GM18505 (cell line): ENCODE measurements around the gene RGS12.

Experiments
- ATAC-seq: cut with Tn5 transposase; IDR thresholded peaks from one replicate; pipeline ENCODE4 v1.9.1; 2021; ENCODE audit not compliant: unreplicated experiment
- POLR2A ChIP-seq: IDR thresholded peaks from 4 replicates; pipeline ENCODE4 v1.6.1; 2011; ENCODE audit warnings: borderline replicate concordance; ENCODE audit not compliant: insufficient read depth, insufficient read length; ENCODE audit errors: extremely low read depth

RGS12 gene

DNA sequence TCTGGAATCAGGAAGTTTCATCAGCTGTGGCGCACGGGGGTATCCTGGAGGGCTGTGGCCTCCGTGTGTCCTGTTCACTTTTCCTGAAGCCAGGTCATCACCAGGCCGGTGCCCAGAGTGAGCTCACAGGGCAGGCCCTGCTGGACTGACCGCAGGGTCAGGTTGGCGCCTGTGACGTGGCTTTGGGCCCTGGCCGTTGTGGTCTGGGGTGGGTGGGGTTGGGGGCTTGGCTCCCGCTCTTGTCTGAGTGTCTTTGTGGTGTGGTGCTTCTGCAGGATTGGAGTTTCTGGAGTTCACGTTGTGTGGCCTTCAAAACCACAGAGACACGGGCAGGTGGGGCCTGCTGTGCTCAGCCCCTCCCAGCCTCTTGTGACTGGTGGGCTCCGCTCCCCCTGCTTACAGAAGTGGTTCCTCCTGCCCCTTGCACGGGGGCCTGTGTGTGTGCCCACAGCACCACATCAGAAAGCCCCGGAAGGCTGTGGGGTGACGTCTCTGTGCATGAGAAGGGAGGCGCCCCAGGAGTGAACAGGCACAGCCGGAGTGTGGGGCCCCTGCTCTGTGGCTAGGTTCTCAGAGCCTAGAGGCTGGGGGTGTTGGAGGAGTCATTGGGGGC lies 9.5 kb downstream of the RGS12 start:
- no peak for TF ChIP-seq POLR2A
- peak; percentile 60 for ATAC-seq

DNA sequence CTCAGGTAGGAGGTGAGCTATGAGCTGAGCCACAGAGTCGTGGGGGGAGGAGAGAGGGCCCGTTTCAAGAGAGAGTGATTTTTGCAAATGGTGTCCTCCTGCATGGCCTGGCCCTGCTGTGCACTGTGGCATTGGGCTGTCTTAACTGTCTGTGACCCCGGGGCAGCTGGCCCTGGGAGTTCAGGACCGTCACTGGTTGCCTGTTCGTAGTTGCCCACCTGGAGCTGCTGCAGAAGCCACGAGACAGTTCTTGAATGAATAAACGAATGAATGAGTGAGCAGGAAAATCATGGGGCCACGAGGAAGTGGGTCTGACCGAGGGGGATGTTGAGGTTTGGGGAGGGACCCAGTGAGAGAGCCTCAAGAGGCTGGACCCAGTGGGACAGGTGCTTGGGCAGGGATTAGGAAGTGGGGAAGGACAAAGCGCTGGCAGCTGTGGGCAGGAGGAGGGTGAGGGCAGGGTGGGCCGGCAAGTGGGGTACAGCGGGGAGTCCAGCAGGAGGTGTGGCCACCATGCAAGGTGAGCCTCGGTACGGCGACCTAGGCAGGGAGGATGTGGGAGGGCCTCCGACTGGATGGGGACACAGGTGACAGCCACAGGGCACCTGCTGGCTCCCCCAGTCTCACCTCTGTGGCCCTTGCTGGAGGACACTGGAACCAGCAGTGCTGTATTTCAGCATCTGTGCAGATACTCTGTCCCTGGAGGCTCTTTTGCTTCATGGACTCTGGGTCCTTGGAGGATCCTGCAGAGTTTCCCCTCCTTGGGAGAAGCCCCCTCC lies 10.2 kb downstream of the RGS12 start:
- peak; percentile 34 for ATAC-seq
- TF ChIP-seq POLR2A, result no peak

DNA sequence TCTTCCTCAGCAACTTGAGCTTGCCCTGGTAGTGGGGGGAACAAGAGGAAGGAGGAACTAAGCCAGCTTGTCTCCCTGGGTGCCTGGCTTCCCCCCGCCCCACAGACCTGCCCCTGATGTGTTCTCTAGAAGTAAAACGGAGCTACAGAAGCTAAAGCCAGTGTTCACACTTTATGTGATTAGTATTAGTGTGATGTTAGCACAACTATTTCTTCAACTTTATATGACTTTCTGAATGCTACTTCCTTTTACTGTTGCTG lies 10.7 kb downstream of the RGS12 start:
- ATAC-seq, result no peak

DNA sequence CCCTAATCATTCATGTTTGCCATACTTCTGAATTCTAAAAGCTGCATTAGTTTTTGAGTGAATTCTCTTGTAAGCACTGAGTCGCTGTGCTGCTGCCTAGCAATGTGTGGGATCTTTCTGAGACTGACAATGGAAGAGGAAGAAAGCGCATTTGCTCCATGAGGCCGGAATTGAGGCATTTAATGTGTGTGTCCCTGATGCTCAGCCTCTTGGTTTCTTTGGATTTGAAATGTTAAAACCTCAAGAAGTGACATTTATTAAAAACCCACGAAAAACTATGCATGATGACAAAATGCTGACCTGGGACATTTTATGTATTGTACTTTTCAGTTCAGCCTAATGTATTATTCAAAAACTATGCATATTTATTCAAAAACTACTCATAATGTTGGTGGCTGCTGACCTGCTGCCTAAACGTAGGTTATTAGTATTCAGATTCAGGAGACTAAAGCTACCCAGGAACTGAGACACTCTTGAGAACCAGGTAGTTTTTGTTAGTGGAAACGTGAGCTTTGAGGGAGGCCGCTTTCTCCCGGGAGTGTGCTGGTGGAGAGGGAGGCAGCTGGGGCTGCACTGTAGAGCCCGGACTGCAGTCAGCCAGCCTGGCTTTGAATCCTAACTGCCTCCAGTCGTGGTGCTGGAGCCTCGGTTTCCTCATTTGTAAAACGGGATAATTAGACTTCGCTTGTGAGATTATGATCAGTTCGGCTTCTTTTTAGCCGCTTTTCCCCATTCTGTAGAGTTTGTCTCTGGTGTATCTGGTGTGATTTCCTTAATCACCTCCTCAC lies 11.3 kb downstream of the RGS12 start:
- TF ChIP-seq POLR2A, result no peak
- ATAC-seq, result no peak

More for the DNA sequence above, 10.7 kb downstream of the RGS12 start:
- no peak for TF ChIP-seq POLR2A

DNA sequence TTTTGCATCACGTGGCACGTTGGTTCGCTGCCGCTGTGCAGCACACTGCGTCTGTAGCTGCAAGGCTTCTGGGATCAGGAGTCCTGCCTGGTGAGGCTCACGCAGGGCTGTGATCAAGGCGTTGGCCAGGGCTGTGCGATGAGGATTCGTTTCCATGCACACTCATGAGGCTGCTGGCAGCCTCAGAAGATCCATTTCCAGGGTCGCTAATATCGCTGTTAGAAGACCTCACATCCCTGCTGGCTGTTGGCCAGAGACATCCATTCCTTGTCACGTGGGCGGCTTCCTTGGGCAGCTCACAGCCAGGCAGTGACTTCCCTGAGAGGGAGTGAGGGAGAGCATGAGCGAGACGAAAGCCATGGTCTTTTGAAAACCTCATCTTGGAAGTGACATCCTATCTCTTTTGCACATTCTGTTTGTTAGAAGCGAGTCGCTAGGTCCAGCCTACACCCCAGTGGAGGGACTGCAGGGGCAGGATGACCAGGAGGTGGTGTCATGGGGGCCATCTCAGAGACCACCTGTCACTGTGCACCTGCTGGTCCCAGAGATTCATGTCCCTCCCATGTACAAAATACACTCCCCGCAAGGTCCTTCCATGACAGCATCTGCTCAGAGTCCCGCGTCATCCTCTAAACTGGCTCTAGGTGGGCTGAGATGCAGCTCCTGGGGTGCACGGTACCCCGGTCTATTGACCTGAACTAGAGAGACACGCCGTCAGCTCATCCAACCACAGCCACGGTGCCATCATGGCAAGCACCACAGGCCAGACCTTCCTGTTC lies 12.2 kb downstream of the RGS12 start:
- no peak for ATAC-seq
- no peak for TF ChIP-seq POLR2A

DNA sequence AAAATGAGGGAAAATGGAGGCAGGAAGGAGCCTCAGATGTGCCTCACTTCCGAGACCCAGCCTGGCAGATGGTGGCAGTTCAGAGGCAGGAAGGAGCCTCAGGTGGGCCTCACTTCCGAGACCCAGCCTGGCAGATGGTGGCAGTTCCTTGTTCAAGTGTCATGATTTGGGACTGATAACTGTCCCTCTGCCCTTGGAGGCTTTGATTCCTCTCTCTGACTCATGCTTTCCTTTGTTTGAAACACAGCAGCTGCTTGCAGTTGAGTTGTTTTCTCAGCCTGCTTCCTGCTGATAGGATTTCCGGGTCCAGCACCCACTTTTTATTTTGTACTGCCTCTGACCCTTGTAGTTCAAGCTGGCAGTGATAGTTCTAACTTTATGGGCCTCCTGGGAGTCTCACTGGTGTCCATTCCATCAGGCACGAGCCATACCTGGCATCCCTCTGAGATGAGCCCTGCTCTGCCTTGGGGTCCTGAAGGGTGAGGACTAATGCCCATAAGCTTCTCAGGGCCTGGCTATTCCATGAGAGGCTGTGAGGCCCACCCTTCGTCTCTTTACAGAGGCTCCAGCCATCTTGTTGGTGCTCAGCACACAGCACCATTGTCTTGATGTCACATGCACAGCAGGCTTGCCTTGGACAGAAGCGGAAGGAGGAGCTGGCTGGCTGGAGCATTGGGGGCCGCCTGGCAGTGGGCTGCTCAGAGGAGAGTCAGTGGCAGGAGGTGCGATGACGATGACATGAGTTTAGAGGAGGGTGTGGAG lies 13.0 kb downstream of the RGS12 start:
- TF ChIP-seq POLR2A, result no peak
- ATAC-seq, result no peak

DNA sequence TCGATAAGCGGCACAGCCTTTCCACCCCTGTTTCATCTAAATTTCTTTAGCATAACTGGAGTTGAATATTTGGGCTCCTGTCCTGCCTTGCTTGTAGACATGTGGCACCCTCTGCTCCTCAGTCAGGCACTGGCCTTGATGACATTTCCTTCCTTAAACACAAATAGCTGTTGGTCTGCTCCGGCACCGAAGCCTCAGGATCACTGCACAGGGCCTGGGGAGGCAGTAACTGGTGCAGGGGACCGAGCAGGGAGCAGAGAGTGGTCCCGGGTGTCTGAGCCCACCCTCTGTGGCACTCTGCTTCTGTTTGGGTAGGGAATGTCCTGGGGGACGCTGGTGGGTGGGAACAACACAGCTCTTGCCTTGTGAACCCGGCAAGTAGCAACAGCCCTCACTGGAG lies 13.6 kb downstream of the RGS12 start:
- ATAC-seq, result no peak
- no peak for TF ChIP-seq POLR2A

DNA sequence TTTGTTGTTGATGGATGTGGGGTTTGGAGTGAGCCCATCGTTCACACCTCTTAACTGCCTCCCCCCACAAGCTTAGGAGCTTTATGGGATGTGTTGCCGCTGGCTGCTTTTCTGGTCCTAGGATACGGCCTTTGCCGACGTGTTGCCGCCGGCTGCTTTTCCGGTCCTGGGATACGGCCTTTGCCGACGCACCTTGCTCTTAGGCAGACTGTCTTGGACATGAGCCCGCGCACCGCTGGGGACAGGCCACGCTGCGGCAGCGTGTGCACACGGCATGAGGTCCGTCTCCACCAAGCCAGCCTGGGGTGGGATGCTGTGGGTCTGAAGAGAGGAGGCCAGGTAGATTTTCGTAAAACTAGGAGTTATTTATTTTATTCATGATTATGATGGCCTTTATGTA lies 14.2 kb downstream of the RGS12 start:
- ATAC-seq, result no peak

DNA sequence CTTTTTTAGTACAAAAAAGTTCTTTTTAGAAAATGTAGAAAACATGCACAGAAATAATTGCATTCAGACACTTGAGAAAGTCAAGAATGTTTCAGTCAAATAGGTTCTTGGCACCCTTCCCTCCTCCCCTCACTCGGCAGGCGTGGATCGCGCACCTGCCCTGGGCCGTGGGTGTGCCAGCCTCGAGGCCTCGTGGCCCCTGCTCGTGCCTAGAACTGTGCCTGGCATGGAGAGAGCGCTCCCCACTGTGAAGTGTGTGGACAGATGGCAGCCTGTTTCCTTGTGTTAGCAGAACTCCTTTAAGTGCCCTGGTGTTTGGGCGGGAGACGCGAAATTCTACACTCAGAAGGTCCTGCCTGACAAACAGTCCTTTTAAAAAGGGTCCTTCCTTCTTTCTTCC lies 14.7 kb downstream of the RGS12 start:
- ATAC-seq, result no peak
- TF ChIP-seq POLR2A, result no peak

More for the DNA sequence above, 14.2 kb downstream of the RGS12 start:
- TF ChIP-seq POLR2A, result no peak

DNA sequence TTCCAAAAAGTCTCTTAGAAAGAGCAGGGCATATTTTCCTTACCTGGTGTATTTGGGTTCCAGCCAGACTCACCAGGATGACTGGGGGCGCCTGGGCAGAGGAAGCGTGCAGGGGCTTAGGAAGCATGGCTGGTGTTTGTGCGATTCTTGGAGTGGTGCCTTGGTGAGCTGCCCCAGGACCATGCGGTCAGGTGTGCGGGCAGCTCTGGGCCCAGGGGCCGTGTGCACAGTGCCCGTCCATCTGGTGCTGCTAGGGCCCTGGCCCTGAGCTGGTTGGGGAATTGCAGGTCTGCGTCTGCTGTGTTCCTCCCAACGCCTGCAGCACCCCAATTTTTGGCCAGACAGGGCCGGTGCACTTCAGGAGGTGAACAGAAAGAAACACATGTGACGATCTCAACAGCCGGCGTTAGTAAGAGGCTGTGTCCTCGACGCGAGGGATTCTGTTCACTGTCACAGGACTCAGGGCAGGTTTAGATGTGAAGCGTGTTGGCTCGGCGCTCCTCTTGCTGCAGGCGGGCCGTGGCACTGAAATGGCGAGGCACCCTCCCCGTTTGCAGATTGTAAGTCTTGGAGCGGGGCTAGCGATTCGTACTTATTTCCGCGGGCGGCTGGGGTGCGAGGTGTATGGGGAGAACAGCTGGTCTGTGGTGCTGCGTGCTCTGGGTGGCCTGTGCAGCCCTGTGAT lies 15.2 kb downstream of the RGS12 start:
- no peak for TF ChIP-seq POLR2A
- ATAC-seq, result no peak

DNA sequence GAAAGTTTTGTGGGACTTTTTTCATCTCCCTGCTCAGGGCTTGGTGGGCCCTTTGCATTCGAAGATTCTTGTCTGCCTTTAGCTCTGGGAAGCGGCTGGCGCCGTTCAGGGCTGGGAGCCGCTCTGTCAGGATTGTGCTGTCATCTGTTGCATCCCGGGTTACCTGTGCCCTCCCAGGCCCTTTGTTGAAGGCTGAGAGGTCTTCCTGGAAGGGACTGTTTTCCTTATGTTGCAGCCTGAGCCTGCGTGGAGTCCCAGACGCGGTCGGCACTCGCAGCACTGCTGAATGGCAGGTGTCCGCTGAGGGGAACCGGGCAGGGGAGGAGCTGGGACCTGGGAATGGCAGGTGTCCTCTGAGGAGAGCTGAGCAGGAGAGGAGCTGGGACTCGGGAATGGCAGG lies 15.9 kb downstream of the RGS12 start:
- ATAC-seq, result no peak

More for the DNA sequence above, 15.9 kb downstream of the RGS12 start:
- no peak for TF ChIP-seq POLR2A
